GM12873 (cell line): ENCODE measurements around the gene GALNT9.

ENCODE experiments used
- TF ChIP-seq, protein P1 (sequence below): IDR thresholded peaks from 2 replicates; pipeline ENCODE4 v1.5.1; 2012; ENCODE audit warnings: low read depth, mild to moderate bottlenecking, moderate library complexity, low read length, control low read depth; ENCODE audit not compliant: insufficient read depth; ENCODE audit errors: missing control alignments

Gene GALNT9

DNA sequence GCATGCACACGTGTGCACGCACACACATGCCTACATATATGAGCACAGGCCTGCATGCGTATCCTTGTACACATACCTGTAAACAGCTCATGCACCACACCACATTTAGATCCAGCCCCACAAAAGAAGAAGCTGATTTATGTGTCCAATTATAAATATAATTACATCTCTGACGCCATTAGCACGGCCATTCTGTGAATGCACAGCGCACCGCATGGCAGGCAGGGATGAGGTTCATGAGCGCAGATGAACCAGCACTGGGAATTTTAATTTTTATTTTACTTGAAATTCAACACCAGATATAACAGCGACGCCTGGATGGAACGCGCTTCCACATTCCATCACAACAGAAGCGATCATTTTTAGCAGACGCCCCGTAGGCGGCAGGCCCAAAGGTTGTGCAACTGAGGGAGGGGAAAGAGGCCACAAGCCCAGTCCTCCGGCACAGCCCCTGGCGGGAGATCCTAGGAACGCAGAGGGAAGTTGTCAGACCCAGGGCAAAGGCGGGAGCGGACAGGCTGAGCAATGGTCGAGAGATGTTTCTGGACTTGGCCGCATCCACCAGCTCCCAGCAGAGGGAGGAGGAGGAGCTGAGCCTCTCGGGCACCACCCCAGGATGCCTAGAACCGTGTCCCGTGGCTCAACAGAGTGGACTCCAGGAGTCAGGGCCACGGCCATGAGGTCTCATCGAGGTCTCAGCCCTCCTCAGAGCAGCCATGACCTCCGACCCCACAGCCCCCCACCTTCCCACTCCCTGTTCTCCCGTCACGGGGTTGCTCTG is 37.9 kb upstream of the GALNT9 start:
- TF ChIP-seq, protein P1, sequence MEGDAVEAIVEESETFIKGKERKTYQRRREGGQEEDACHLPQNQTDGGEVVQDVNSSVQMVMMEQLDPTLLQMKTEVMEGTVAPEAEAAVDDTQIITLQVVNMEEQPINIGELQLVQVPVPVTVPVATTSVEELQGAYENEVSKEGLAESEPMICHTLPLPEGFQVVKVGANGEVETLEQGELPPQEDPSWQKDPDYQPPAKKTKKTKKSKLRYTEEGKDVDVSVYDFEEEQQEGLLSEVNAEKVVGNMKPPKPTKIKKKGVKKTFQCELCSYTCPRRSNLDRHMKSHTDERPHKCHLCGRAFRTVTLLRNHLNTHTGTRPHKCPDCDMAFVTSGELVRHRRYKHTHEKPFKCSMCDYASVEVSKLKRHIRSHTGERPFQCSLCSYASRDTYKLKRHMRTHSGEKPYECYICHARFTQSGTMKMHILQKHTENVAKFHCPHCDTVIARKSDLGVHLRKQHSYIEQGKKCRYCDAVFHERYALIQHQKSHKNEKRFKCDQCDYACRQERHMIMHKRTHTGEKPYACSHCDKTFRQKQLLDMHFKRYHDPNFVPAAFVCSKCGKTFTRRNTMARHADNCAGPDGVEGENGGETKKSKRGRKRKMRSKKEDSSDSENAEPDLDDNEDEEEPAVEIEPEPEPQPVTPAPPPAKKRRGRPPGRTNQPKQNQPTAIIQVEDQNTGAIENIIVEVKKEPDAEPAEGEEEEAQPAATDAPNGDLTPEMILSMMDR, result no peak

DNA sequence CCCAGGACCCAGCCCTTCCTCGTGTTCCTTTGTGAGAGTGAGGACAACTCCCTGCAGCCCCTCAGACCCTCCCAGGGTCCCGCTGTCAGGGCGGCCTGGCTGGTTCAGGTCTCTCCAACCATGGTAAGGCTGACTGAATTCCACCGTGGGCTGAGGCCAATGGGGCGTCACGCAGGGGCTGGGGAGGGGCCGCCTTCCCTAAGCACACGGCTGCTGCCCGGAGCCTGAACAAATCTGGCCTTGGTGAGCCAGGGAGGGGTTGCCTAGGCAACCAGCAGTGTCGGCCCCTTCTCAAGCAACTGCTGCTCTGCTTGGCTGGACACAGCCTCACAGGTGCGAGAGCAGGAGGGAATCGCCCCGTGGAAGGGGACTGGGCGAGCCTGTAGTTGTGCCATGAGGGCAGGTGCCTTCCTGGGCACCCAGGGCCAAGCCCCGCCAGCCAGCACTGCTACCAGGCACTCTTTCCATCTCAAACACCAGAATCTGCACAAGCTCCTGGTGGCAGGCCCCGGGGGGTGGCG is 37.0 kb upstream of the GALNT9 start:
- TF ChIP-seq, protein P1, result no peak

DNA sequence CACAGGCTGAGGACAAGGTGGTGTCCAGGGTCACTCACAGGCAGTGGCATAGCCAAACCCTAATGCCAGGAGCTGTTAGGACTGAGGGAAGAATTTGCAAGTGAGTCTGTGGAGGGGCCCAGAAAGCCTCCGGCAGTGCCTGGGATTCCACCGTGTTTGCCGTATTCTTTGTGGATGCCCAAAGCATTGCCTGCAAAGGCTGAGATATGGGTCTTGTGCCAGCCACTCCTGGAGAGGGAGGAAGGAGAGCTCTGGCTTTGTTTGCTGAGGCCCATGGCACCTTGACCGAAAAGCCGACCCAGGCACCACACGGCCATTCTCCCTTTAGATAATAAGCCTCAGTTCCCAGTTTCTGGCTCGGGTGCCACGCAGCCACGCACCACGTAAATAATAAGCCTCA is 35.8 kb upstream of the GALNT9 start:
- TF ChIP-seq, protein P1, result no peak

DNA sequence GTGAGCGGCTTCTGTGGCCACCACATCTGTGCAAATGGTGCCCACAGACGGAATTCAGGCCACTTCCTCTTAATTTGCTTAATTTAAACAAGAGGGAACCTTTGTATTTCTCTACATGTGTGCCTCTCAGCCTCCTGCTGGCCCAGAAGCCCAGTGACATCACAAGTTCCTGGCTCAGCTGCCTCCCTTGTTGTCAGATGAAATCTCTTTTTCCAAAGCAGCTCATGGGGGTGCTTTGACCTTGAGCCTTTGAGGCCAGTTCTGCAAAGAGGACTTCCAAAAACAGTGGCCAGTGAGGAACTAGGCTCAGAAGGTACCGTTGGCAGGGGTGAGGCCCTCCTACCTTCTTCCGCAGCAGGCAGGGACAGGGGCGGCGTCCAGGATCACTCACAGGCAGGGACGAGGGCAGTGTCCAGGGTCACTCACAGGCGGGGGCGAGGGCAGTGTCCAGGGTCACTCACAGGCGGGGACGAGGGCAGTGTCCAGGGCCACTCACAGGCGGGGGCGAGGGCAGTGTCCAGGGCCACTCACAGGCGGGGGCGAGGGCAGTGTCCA is 35.0 kb upstream of the GALNT9 start:
- TF ChIP-seq, protein P1, result no peak

DNA sequence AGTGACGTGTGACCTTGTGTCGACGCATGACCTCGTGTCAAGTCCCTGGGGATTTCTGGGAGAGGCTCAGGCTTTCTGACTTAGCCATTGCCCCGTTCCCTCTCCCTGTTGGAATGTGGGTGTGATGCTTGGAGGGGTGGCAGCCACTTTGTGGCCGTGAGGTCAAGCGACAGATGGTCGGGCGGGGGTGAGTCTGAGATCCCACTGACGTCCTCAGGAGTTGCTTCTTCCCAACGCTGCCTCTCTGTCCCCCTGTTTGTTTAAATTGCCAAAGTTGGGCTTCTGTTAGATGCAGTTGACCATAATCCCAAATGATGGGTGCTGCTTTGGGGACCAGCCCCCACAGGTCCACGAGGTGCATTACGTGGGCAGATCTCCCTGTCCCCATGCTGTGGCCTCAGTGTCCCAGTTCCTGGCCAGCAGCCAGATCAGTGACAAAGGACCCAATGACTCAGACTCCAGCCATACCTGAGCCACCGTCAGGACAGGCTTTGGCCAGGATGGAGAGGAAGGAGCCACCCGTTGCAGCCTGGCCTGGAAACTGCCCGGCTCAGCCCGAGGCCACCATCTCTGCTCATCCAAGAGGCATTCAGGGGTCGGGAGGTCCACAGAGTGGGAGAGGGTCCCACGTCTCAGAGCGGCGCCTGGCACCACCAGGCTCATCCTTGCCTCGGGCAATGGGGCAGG is 34.4 kb upstream of the GALNT9 start:
- TF ChIP-seq, protein P1, result no peak

DNA sequence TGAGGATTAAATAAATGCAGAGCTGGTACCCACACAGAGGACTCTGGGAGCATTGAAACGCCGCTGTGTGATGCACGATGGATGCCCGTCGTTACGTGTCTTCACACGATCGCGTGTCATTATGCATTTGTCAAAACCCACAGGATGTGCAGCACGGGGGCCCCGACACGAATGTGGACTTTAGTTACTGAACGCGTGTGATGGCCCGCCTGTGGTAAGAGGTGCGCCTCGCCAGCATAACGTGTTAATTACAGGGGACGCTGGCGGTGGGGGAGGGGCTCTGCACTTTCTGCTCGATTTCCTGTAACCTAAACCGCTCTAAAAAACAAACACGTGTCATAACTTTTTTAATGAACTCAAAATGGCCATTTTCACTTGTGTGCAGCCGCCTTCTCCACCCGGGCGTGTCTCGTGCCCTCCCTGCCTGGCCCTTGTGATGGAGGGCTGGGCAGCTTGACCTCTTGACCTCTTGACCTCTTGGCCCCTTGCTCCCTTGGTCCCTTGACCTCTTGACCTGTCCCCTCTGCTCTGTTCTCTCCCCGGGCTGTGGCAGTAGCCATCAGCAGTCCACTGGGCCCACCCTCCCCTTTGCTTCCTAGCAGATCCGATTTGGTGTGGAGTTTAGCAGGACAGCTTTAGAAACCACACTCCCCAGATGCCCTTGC is 33.7 kb upstream of the GALNT9 start:
- TF ChIP-seq, protein P1, result no peak
